ENCODE data around the gene CHERP. TPM values are rescaled to one million over a fixed set of nuclear protein-coding genes. Genes with fewer than 3 reads are reported as not detected.
"Not testable (repeated sequence)": the region's sequence is repeated elsewhere in the genome, so short reads cannot be mapped to it uniquely, and the experiment has no call there.

Gene CHERP
- total and polyA plus RNA-seq, 2 donors (not counting 1 experiment from before 2014, with no cell fraction given), result 2.4 to 6.1 TPM

GRCh38 chr19:16561382-16561781 lies 19.1 kb upstream of the CHERP start:
- Histone ChIP-seq H3K4me1 (ENCODE audit: control insufficient read depth, extremely low read depth, insufficient read depth, low read length) (no peaks in the 10 kb centered on the region), H3K79me2 (ENCODE audit: control insufficient read depth, insufficient read depth, low read length) (no peaks in the 10 kb centered on the region), H2AFZ (ENCODE audit: low read length) (no peak overlapping the region), H3K9me3 (ENCODE audit: control insufficient read depth, insufficient read depth, low read depth, low read length) (no peaks in the 10 kb centered on the region), H3K27ac (ENCODE audit: insufficient read depth, low read length) (no peak overlapping the region), H4K20me1 (ENCODE audit: control insufficient read depth, extremely low read depth, insufficient read depth, low read length) (no peaks in the 10 kb centered on the region), H3K4me3 (replicated peaks in 1 of 4; ENCODE audit: control extremely low read depth in 1 of 4, insufficient read depth in 1 of 4, low read depth in 3 of 4, low read length in 4 of 4) (no peak overlapping the region), H3K4me2 (ENCODE audit: extremely low read depth, insufficient read depth, low read length) (no peak overlapping the region), H3K9ac (ENCODE audit: insufficient read depth, low read length) (no peak overlapping the region), H3K27me3 (ENCODE audit: control insufficient read depth, insufficient read depth, low read length) (no peaks in the 10 kb centered on the region), H3K36me3 (ENCODE audit: control insufficient read depth, insufficient read depth, low read length) (peaks cover 18% of the 10 kb centered on the region)
- no peak for DNase-seq (ENCODE audit: low read depth in 2 of 2)
- TF ChIP-seq EZH2 (IDR thresholded peaks at IDR 0.05; ENCODE audit: low read length, missing control alignments), result no peak
- TF ChIP-seq CTCF (conservative IDR thresholded peaks at IDR 0.05 in 1 of 2, IDR thresholded peaks at IDR 0.05 in 1 of 2; ENCODE audit: low read depth in 1 of 2, low read length in 2 of 2), result no peak

GRCh38 chr19:16559780-16560276 lies 17.6 kb upstream of the CHERP start:
- Histone ChIP-seq H3K36me3 (ENCODE audit: control insufficient read depth, insufficient read depth, low read length) (peaks cover 20% of the 10 kb centered on the region), H2AFZ (ENCODE audit: low read length) (no peak overlapping the region), H3K4me3 (replicated peaks in 1 of 4; ENCODE audit: control extremely low read depth in 1 of 4, insufficient read depth in 1 of 4, low read depth in 3 of 4, low read length in 4 of 4) (no peak overlapping the region), H3K9ac (ENCODE audit: insufficient read depth, low read length) (no peak overlapping the region), H3K27me3 (ENCODE audit: control insufficient read depth, insufficient read depth, low read length) (no peaks in the 10 kb centered on the region), H3K9me3 (ENCODE audit: control insufficient read depth, insufficient read depth, low read depth, low read length) (no peaks in the 10 kb centered on the region), H3K27ac (ENCODE audit: insufficient read depth, low read length) (no peak overlapping the region), H3K4me1 (ENCODE audit: control insufficient read depth, extremely low read depth, insufficient read depth, low read length) (no peaks in the 10 kb centered on the region), H3K4me2 (ENCODE audit: extremely low read depth, insufficient read depth, low read length) (no peak overlapping the region), H4K20me1 (ENCODE audit: control insufficient read depth, extremely low read depth, insufficient read depth, low read length) (no peaks in the 10 kb centered on the region), H3K79me2 (ENCODE audit: control insufficient read depth, insufficient read depth, low read length) (no peaks in the 10 kb centered on the region)
- TF ChIP-seq CTCF (conservative IDR thresholded peaks at IDR 0.05 in 1 of 2, IDR thresholded peaks at IDR 0.05 in 1 of 2; ENCODE audit: low read depth in 1 of 2, low read length in 2 of 2) (no peak), EZH2 (IDR thresholded peaks at IDR 0.05; ENCODE audit: low read length, missing control alignments) (no peak)
- DNase-seq (ENCODE audit: low read depth in 2 of 2), result peak in 1 of 2 donors; percentile 66

GRCh38 chr19:16554776-16555175 lies 12.5 kb upstream of the CHERP start:
- no peak for TF ChIP-seq CTCF (conservative IDR thresholded peaks at IDR 0.05 in 1 of 2, IDR thresholded peaks at IDR 0.05 in 1 of 2; ENCODE audit: low read depth in 1 of 2, low read length in 2 of 2)
- H3K36me3 ChIP-seq (ENCODE audit: control insufficient read depth, insufficient read depth, low read length), result peaks cover 17% of the 10 kb centered on the region

GRCh38 chr19:16551902-16552301 lies 9.7 kb upstream of the CHERP start:
- H4K20me1 ChIP-seq (ENCODE audit: control insufficient read depth, extremely low read depth, insufficient read depth, low read length); H3K4me3 ChIP-seq (replicated peaks in 1 of 4; ENCODE audit: control extremely low read depth in 1 of 4, insufficient read depth in 1 of 4, low read depth in 3 of 4, low read length in 4 of 4); H3K9me3 ChIP-seq (ENCODE audit: control insufficient read depth, insufficient read depth, low read depth, low read length); H3K27ac ChIP-seq (ENCODE audit: insufficient read depth, low read length); H3K4me1 ChIP-seq (ENCODE audit: control insufficient read depth, extremely low read depth, insufficient read depth, low read length); H2AFZ ChIP-seq (ENCODE audit: low read length); H3K4me2 ChIP-seq (ENCODE audit: extremely low read depth, insufficient read depth, low read length); H3K27me3 ChIP-seq (ENCODE audit: control insufficient read depth, insufficient read depth, low read length); H3K9ac ChIP-seq (ENCODE audit: insufficient read depth, low read length); H3K79me2 ChIP-seq (ENCODE audit: control insufficient read depth, insufficient read depth, low read length): not testable (repeated sequence)
- H3K36me3 ChIP-seq (ENCODE audit: control insufficient read depth, insufficient read depth, low read length), result peaks cover 17% of the 10 kb centered on the region
- DNase-seq (ENCODE audit: low read depth in 2 of 2), result peak in 1 of 2 donors; percentile 28

More at GRCh38 chr19:16554776-16555175, 12.5 kb upstream of the CHERP start:
- no peaks in the 10 kb centered on the region for H3K27me3 ChIP-seq (ENCODE audit: control insufficient read depth, insufficient read depth, low read length)
- no peaks in the 10 kb centered on the region for H4K20me1 ChIP-seq (ENCODE audit: control insufficient read depth, extremely low read depth, insufficient read depth, low read length)
- no peaks in the 10 kb centered on the region for H3K79me2 ChIP-seq (ENCODE audit: control insufficient read depth, insufficient read depth, low read length)
- no peak overlapping the region for H2AFZ ChIP-seq (ENCODE audit: low read length)
- H3K4me1 ChIP-seq (ENCODE audit: control insufficient read depth, extremely low read depth, insufficient read depth, low read length), result no peaks in the 10 kb centered on the region
- no peak overlapping the region for H3K27ac ChIP-seq (ENCODE audit: insufficient read depth, low read length)
- no peak overlapping the region for H3K9ac ChIP-seq (ENCODE audit: insufficient read depth, low read length)
- H3K9me3 ChIP-seq (ENCODE audit: control insufficient read depth, insufficient read depth, low read depth, low read length), result no peaks in the 10 kb centered on the region
- no peak for DNase-seq (ENCODE audit: low read depth in 2 of 2)
- no peak overlapping the region for H3K4me3 ChIP-seq (replicated peaks in 1 of 4; ENCODE audit: control extremely low read depth in 1 of 4, insufficient read depth in 1 of 4, low read depth in 3 of 4, low read length in 4 of 4)
- H3K4me2 ChIP-seq (ENCODE audit: extremely low read depth, insufficient read depth, low read length), result no peak overlapping the region
